Measurements from ENCODE around the gene SRPK1.

DNA sequence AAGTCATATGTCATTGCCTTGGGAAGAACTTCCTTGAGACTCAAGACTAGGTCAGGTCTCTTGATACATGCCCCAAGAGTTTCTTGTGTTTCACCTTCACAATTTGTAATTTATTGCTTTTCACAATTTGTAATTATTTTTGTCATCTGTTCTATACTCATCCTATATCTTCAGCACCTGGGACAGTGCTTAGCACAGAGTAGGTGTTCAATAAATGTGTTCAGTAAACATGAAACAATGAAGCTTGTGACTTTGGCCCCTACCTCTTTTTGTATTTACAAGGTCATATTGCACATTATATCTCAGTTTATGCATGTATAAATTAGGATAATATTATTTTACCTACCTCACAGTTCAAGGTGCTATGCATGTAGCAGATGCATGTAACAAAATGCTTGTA is 21.5 kb upstream of the SRPK1 start:
- TF ChIP-seq OSR1 (CRISPR knock-in tag; IDR thresholded peaks at IDR 0.05) (no peak), CSDC2 (CRISPR knock-in tag; IDR thresholded peaks at IDR 0.05) (no peak), ZNF565 (CRISPR knock-in tag; conservative IDR thresholded peaks at IDR 0.05; ENCODE audit: low read depth) (no peak), GLIS3 (CRISPR knock-in tag; IDR thresholded peaks at IDR 0.05) (no peak), ZC3H10 (CRISPR knock-in tag; IDR thresholded peaks at IDR 0.05) (no peak), PPARA (CRISPR knock-in tag; IDR thresholded peaks at IDR 0.05; ENCODE audit: borderline replicate concordance) (no peak), SNAI2 (CRISPR knock-in tag; IDR thresholded peaks at IDR 0.05) (no peak), ZFP30 (CRISPR knock-in tag; IDR thresholded peaks at IDR 0.05) (no peak)
